K562 (cell line): ENCODE data around the gene PPFIA3. TPM values are rescaled to one million over a fixed set of nuclear protein-coding genes. Genes with fewer than 3 reads are reported as not detected.
"Not testable (repeated sequence)": the region's sequence is repeated elsewhere in the genome, so short reads cannot be mapped to it uniquely, and the experiment has no call there.

Experiments used
- ATAC-seq: fragments of 200-7000 bp; cut with Tn5 transposase; 3 replicates; pipeline ENCODE4 v1.9.1; 2020; ENCODE audit warnings: moderate library complexity
- BruUV-seq: library from RNA; stranded (reverse); fragments of 400-500 nt; replicated peaks from 2 replicates; lab custom pipeline; 2021; lab: Mats Ljungman, UMichigan
- CTCF ChIA-PET: fragments of 300-600 bp; formaldehyde crosslinking; extraction: SDS; loops from one replicate; lab custom pipeline; 2021; ENCODE audit warnings: low intra/inter-chr PET ratio; lab: Yijun Ruan, JAX
- POLR2A ChIA-PET: fragments of 300-600, 350-650 bp; sonication (Branson Sonifier 250); formaldehyde crosslinking; extraction: SDS; loops from one replicate; lab custom pipeline; 2021; ENCODE audit warnings: antibody characterized with exemption, inconsistent platforms; lab: Yijun Ruan, JAX
- DNase-seq, 4 experiments: peaks; one replicate each; pipeline versions ENCODE4 v3.0.0 to v3.0.0-alpha.2; 2011 to 2018; ENCODE audit warnings: low spot score in 3 of 4, mixed read lengths in 3 of 4; ENCODE audit errors: extremely low read depth in 1 of 4
- FAIRE-seq: peaks from 2 replicates; lab custom pipeline; 2011; peaks lifted over from hg19 to GRCh38; lab: Jason Lieb, UNC
- H2AFZ ChIP-seq: 2 replicates; pipeline ENCODE4 v1.6.0; 2011; ENCODE audit warnings: low read depth, low read length, control low read depth, inconsistent platforms
- H3K27ac ChIP-seq: fragments of 200-600 bp; 3 replicates; pipeline ENCODE4 v1.8.0; 2011; ENCODE audit warnings: low read depth, mild to moderate bottlenecking, control low read depth, inconsistent platforms, low read length, moderate library complexity, mixed read lengths; ENCODE audit errors: extremely low read depth
- H3K27me3 ChIP-seq, 2 experiments: fragments of 300-600 bp in 1 of 2; 2 replicates in 1 of 2; 3 replicates in 1 of 2; pipeline versions ENCODE4 v1.6.0 to v1.8.0; 2011; ENCODE audit warnings: inconsistent platforms in 2 of 2, low read length in 2 of 2, mild to moderate bottlenecking in 1 of 2, mixed read lengths in 1 of 2, moderate library complexity in 1 of 2; ENCODE audit not compliant: control insufficient read depth in 2 of 2, insufficient read depth in 2 of 2
- H3K36me3 ChIP-seq: fragments of 300-600 bp; 3 replicates; pipeline ENCODE4 v1.8.0; 2011; ENCODE audit warnings: mild to moderate bottlenecking, low read length, inconsistent platforms; ENCODE audit not compliant: control insufficient read depth, insufficient read depth
- H3K4me1 ChIP-seq, 2 experiments: fragments of 200-600 bp in 1 of 2; replicated peaks in 1 of 2; 2 replicates in 1 of 2; 3 replicates in 1 of 2; pipeline versions ENCODE4 v1.5.1 to v1.8.0; 2011; ENCODE audit warnings: inconsistent platforms in 2 of 2, low read length in 2 of 2, mild to moderate bottlenecking in 1 of 2, mixed read lengths in 1 of 2, moderate library complexity in 1 of 2; ENCODE audit not compliant: control insufficient read depth in 2 of 2, insufficient read depth in 2 of 2
- H3K4me2 ChIP-seq: 2 replicates; pipeline ENCODE4 v1.6.1; 2011; ENCODE audit warnings: low read length, control low read depth, inconsistent platforms, mixed read lengths; ENCODE audit not compliant: insufficient read depth
- H3K4me3 ChIP-seq: fragments of 200-600 bp; sonication (generic), shearing (Covaris generic); 2 replicates; pipeline ENCODE4 v1.5.1; 2016; ENCODE audit warnings: control low read depth, inconsistent platforms
- H3K79me2 ChIP-seq: fragments of 200-600 bp; 3 replicates; pipeline ENCODE4 v1.8.0; 2011; ENCODE audit warnings: low read length, inconsistent platforms; ENCODE audit not compliant: control insufficient read depth, insufficient read depth
- H3K9ac ChIP-seq, 2 experiments: 2 replicates each; pipeline versions ENCODE4 v1.6.0 to v1.6.1; 2011; ENCODE audit warnings: low read depth in 2 of 2, low read length in 2 of 2, control low read depth in 1 of 2, inconsistent platforms in 1 of 2, mild to moderate bottlenecking in 1 of 2, mixed read lengths in 1 of 2; ENCODE audit not compliant: insufficient read depth in 1 of 2
- H3K9me1 ChIP-seq: one replicate; pipeline ENCODE4 v1.6.0; 2011; ENCODE audit warnings: inconsistent platforms, mild to moderate bottlenecking, low read length, moderate library complexity; ENCODE audit not compliant: control insufficient read depth, insufficient read depth
- H3K9me3 ChIP-seq: replicated peaks from 2 replicates; pipeline ENCODE4 v1.5.1; 2011; ENCODE audit warnings: low read depth, low read length, inconsistent platforms; ENCODE audit not compliant: control insufficient read depth, insufficient read depth
- H4K20me1 ChIP-seq: replicated peaks from 2 replicates; pipeline ENCODE4 v1.6.1; 2011; ENCODE audit warnings: low read length, inconsistent platforms, mixed read lengths; ENCODE audit not compliant: control insufficient read depth, insufficient read depth
- CTCF ChIP-seq, 3 experiments: IDR thresholded peaks in 2 of 3; conservative IDR thresholded peaks in 1 of 3; 2 replicates each; pipeline ENCODE4 v1.5.1; 2011 to 2012; ENCODE audit warnings: low read length in 3 of 3, mild to moderate bottlenecking in 3 of 3, control low read depth in 2 of 3, improper control_type of control experiment in 1 of 3, inconsistent platforms in 1 of 3, low read depth in 1 of 3, mixed read lengths in 1 of 3, moderate library complexity in 1 of 3; ENCODE audit not compliant: insufficient read depth in 2 of 3
- DEAF1 ChIP-seq: fragments of 450-650 bp; formaldehyde crosslinking; IDR thresholded peaks from 2 replicates; pipeline ENCODE4 v1.4.0; 2020; ENCODE audit warnings: mild to moderate bottlenecking, moderate library complexity
- MAZ ChIP-seq, 2 experiments: fragments of 450-650 bp in 1 of 2; sonication (generic) in 1 of 2; formaldehyde crosslinking; IDR thresholded peaks in 1 of 2; conservative IDR thresholded peaks in 1 of 2; 2 replicates each; pipeline versions ENCODE4 v1.4.0 to v1.5.0; 2020; ENCODE audit warnings: mild to moderate bottlenecking in 1 of 2, missing genetic modification reagents in 1 of 2
- RAD21 ChIP-seq, 2 experiments: fragments of 250-450 bp in 1 of 2; fragments of 450-650 bp in 1 of 2; sonication (Bioruptor Pico) in 1 of 2; formaldehyde crosslinking in 1 of 2; IDR thresholded peaks in 1 of 2; conservative IDR thresholded peaks in 1 of 2; 2 replicates each; pipeline versions ENCODE4 v1.4.0 to v1.8.0; 2020 to 2022; ENCODE audit warnings: mild to moderate bottlenecking in 2 of 2, moderate library complexity in 1 of 2
- REST ChIP-seq, 2 experiments: fragments of 450-650 bp; formaldehyde crosslinking in 1 of 2; IDR thresholded peaks; 2 replicates each; pipeline versions ENCODE4 v1.4.0 to v1.6.1; 2014 to 2020; ENCODE audit warnings: mild to moderate bottlenecking in 2 of 2, borderline replicate concordance in 1 of 2, low read depth in 1 of 2
- SMC3 ChIP-seq: conservative IDR thresholded peaks from 2 replicates; pipeline ENCODE4 v1.6.1; 2011; ENCODE audit warnings: low read depth, low read length, improper control_type of control experiment; ENCODE audit not compliant: insufficient read depth
- STAG1 ChIP-seq: sonication (generic); formaldehyde crosslinking; IDR thresholded peaks from 2 replicates; pipeline ENCODE4 v1.5.0; 2020; ENCODE audit warnings: missing genetic modification reagents, borderline replicate concordance
- WGBS: fragments of 100-300 bp; shearing (Covaris generic); methylation state at CpG from one replicate; pipeline ENCODE4 v1.1.6; 2016; ENCODE audit warnings: low coverage, mixed read lengths; ENCODE audit not compliant: insufficient coverage; ENCODE audit errors: missing lambda C conversion rate; 5-methylcytosine and 5-hydroxymethylcytosine counted together
- in situ Hi-C: fragments of 300-500 bp; cut with MboI; formaldehyde crosslinking; loops from 4 replicates; pipeline ENCODE4 v1.15.0; 2018; ENCODE audit warnings: inconsistent platforms, mixed read lengths
- intact Hi-C: fragments of 100-400 bp; cut with micrococcal nuclease; formaldehyde crosslinking; loops from 2 replicates; pipeline ENCODE4 v1.14.2; 2022
- polyA plus RNA-seq, 8 experiments: library from polyadenylated mRNA; depleted of rRNA in 4 of 8; stranded (reverse) in 5 of 8; unstranded in 3 of 8; fragments of >200 nt; fragmentation: Nextera tagmentation in 2 of 8; fragmentation: Illumina TruSeq in 1 of 8; extraction: Ambion mirVana in 2 of 8; extraction: Trizol in 1 of 8; gene quantifications; 2 replicates each; pipeline versions ENCODE4 v1.2.1 to v1.2.3, GENCODE V29; 2011 to 2014; ENCODE audit warnings: inconsistent platforms in 1 of 8, missing spikeins in 1 of 8
- total RNA-seq, 7 experiments: library from RNA; depleted of rRNA in 6 of 7; stranded (reverse); fragments of >200 nt in 6 of 7; fragmentation: Illumina TruSeq in 2 of 7; extraction: Trizol in 2 of 7; gene quantifications; 2 replicates each; pipeline versions ENCODE4 v1.2.1 to v1.2.3, GENCODE V29; 2011 to 2021; ENCODE audit warnings: low replicate concordance in 1 of 7

The PPFIA3 gene
- total and polyA plus RNA-seq, 9 of the 15 experiments (the other 6 are each of a cell fraction or from before 2014, with no cell fraction given) = 0.10 to 53.0 (median 17.6) TPM

GRCh38 chr19:49074869-49075268 is 44.5 kb upstream of the PPFIA3 start:
- H3K4me3 ChIP-seq; H3K9me3 ChIP-seq; in situ Hi-C loops; H3K36me3 ChIP-seq; H3K4me2 ChIP-seq; BruUV-seq; CTCF ChIA-PET; H3K79me2 ChIP-seq; H3K27ac ChIP-seq; H3K9ac ChIP-seq; H3K9me1 ChIP-seq; H4K20me1 ChIP-seq; TF ChIP-seq REST (CRISPR knock-in tag; IDR thresholded peaks at IDR 0.05; ENCODE audit: low read depth): not testable (repeated sequence)
- POLR2A ChIA-PET = interaction anchor here (0.7 kb wide), 1 partner anchor 46 kb away, joined by 3 read pairs; no protein-coding TSS in a partner anchor
- ATAC-seq (peak; percentile 66), DNase-seq (peak in 1 of 4 experiments; percentile 66), FAIRE-seq (peak; percentile 81)
- intact Hi-C loops = loop anchor here (2.0 to 5.0 kb wide), 2 partner anchors 76 to 288 kb away; no protein-coding TSS in a partner anchor
- Histone ChIP-seq H3K27me3 (peaks cover 0 to 12% of the 10 kb centered on the region in 2 experiments; a peak in 2 of 5 replicates), H3K4me1 (peaks cover 9 to 32% of the 10 kb centered on the region in 2 experiments; a peak in 4 of 5 replicates), H2AFZ (peak overlapping the region; percentile 76)
- 20% methylated on average over 6 of the region's 9 CpGs for WGBS
- TF ChIP-seq MAZ (CRISPR knock-in tag; conservative IDR thresholded peaks at IDR 0.05 in 1 of 2, IDR thresholded peaks at IDR 0.05 in 1 of 2) (0 out of 4 replicates have a peak, but pooled peaks of 1 of the 2 experiments have one; percentile 24), DEAF1 (peak; percentile 60; the same call in 1 of the 2 replicates), REST (IDR thresholded peaks at IDR 0.05; ENCODE audit: borderline replicate concordance) (peak; percentile 71; the same call in 1 of the 2 replicates), RAD21 (CRISPR knock-in tag; conservative IDR thresholded peaks at IDR 0.05 in 1 of 2, IDR thresholded peaks at IDR 0.05 in 1 of 2) (peak; percentile 66 to 85), STAG1 (CRISPR knock-in tag) (peak; percentile 56; the same call in 1 of the 2 replicates), CTCF (IDR thresholded peaks at IDR 0.05 in 2 of 3, conservative IDR thresholded peaks at IDR 0.05 in 1 of 3; ENCODE audit: insufficient read depth in 2 of 3, low read depth in 1 of 3, low read length in 3 of 3) (peak; percentile 59 to 74 (median 62)), SMC3 (0 out of 2 replicates have a peak, but pooled peaks have one; percentile 5)
